Dedifferentiated amniotic fluid mesenchymal stem cell (primary cell): ENCODE data around the gene ADGRV1.
"Not testable (repeated sequence)": the region's sequence is repeated elsewhere in the genome, so short reads cannot be mapped to it uniquely, and the experiment has no call there.

Experiments used
- DNase-seq: peaks from one replicate; pipeline ENCODE4 v3.0.0-alpha.2; 2016; ENCODE audit errors: extremely low spot score

The ADGRV1 gene

DNA sequence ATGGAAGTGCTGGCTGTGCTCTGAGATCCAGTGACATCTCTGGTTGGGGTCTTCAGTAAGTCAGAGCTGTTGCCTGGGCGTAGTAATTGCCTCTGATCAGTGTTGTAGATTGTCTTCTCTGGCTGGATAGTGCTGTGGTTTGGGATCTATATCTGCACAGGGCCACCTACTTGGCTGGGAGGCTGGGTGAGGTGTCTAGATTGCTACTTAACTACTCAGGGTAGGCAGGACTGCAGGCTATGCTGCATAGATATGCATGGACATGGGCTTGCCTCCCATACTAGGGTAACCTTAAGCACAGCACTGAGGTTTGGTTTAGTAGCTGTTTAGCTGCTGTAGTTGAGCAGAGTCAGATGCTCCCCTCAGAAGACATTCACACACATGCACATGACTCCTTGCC, 181.0 kb downstream of the ADGRV1 start:
- DNase-seq: no peak

GRCh38 chr5:90740244-90740799, 181.7 kb downstream of the ADGRV1 start:
- DNase-seq: no peak

- no peak for DNase-seq
Measured at GRCh38 chr5:90741022-90741564, 182.5 kb downstream of the ADGRV1 start.

GRCh38 chr5:90746119-90746518, 187.5 kb downstream of the ADGRV1 start:
- no peak for DNase-seq

- no peak for DNase-seq
Measured at GRCh38 chr5:90747175-90747574, 188.6 kb downstream of the ADGRV1 start.

DNA sequence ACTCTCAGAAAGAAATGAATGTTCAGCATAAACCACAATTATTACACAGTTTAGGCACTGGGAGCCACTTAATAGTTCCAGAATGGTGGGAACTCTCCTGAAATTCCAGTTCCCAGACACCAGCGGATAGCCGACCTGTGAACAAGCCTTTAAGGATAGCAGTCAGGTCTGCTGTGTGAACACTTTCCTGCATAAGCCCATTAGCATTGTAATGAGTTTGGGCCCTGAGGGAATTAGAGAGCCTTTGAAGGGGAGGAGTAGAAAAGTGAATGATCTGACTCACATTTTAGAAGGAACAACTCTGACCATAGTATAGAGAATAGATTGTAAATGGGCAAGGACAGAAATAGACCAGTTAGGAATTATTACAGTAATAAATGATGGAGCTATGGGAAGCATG, 189.1 kb downstream of the ADGRV1 start:
- DNase-seq: no peak

DNA sequence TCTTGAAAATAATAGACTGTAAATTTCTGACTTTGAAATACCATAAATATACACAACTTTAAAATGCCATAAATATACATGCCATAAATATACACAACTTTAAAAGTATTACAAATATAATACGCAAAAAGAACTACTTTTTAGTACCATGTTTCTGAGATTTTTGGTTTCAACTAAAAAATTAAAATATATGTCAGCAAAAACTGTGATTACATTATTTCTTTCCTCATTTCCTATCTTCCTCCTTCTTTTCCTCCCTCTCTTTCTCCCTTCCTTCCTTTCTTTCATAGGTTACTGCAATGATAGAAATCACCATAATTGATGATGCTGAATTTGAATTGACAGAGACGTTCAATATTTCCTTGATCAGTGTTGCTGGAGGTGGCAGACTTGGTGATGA, 200.5 kb downstream of the ADGRV1 start:
- no peak for DNase-seq

DNA sequence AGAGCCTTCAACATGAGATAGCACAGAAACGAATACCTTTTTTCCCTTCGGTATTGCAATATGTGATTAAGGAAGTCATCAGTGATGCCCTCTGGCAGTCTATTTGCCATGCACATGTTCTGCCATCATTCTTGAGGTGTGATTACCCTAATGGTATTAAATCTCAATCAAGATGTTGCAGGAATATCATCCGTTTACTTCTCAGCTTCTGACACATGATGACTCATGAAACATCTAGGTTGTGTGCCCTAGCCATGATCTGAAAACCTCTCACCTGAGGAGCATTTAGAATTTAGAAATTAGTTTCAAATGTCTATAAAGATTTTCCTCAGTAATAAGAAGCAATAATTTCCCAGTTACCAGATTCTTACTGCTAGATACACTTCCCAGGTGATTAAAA, 209.1 kb downstream of the ADGRV1 start:
- DNase-seq: no peak

DNA sequence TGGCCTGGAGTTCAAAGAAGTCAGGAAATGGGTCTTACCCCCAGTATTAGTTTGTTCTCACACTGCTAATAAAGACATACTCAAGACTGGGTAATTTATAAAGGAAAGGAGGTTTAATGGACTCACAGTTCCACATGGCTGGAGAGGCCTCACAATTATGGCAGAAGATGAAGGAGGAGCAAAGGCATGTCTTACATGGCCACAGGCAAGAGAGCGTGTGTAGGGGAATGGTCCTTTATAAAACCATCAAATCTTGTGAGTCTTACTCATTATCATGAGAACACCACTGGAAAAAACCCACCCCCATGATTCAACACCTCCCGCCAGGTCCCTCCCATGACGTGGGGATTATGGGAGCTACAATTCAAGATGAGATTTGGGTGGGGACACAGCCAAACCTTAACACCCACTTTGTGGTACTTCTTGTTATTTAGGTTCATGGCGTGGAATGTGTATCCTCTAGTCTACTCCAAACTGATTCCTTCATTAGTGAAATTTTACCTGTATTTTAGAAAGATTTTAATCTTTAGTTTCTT, 211.5 kb downstream of the ADGRV1 start:
- DNase-seq: not testable (repeated sequence)

GRCh38 chr5:90777959-90778358, 219.4 kb downstream of the ADGRV1 start:
- no peak for DNase-seq

GRCh38 chr5:90783460-90784333, 225.1 kb downstream of the ADGRV1 start:
- peak; percentile 76 for DNase-seq

- DNase-seq: no peak
Measured at GRCh38 chr5:90786756-90787155, 228.2 kb downstream of the ADGRV1 start.

DNA sequence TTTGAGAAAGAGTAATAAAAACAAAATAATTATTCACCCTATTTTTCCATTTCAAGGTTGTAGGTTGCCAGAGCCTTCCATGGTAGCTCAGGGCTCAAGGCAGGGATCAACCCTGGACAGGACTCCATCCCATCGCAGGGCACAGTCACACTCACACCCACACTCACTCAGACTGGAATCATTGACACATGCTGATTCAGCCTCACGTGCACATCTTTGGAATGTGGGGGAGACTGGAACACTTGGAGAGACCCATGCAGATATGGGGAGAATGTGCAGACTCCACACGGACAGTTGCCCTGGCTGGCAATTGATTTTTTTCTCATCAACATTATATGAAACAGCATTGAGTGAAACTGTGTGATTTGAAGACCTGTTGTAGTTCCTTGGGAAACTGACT, 234.1 kb downstream of the ADGRV1 start:
- no peak for DNase-seq

- no peak for DNase-seq
Measured at GRCh38 chr5:90793183-90793582, 234.6 kb downstream of the ADGRV1 start.

- DNase-seq: not testable (repeated sequence)
Measured at GRCh38 chr5:90796919-90797318, 238.3 kb downstream of the ADGRV1 start.

DNA sequence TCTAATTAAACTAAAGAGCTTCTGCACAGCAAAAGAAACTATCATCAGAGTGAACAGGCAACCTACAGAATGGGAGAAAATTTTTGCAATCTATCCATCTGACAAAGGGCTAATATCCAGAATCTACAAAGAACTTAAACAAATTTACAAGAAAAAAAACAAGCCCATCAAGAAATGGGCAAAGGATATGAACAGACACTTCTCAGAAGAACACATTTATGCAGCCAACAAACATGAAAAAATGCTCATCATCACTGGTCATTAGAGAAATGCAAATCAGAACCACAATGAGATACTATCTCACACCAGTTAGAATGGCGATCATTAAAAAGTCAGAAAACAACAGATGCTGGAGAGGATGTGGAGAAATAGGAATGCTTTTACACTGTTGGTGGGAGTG, 241.5 kb downstream of the ADGRV1 start:
- DNase-seq: not testable (repeated sequence)

DNA sequence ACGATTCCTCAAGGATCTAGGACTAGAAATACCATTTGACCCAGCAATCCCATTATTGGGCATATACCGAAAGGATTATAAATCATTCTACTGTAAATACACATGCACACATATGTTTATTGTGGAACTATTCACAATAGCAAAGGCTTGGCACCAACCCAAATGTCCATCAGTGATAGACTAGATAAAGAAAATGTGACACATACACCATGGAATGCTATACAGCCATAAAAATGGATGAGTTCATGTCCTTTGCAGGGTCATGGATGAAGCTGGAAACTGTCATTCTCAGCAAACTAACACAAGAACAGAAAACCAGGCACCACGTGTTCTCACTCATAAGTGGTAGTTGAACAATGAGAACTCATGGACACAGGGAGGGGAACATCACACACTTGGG, 241.9 kb downstream of the ADGRV1 start:
- not testable (repeated sequence) for DNase-seq

DNA sequence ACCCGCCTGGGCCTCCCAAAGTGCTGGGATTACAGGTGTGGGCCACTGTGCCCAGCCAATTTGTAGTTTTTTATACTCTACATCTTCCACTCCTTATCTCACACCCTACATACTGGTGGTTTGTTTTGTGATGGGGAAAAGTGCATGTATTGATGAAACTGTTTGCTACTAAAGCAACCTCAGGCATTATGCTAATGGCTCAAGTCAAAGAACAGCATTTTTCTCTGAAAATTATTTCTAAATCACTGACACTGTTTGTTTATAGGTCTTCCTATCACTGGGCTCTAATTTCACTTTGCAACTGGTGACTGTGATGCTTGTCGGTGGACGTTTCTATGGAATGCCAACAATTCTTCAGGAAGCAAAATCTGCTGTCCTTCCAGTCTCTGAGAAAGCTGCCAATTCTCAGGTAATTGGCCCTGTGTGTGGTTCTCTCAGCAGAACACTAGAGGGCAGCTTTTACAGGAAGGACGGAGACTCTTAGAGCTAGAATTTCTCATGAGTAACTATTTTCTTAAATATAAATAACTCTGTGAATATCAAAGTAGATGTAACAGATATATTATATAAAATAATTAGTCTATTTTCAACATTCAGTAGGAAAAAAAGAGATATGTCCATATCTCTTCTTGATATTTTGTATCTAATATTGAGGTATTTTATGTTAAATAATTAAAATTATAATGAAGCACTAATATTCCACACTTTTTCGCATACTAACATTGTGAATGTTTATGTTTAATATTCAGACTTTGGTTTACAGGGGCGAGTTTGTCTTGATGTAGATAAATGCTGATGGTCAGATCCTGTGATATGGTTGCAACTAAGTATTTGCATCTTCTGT, 244.1 kb downstream of the ADGRV1 start:
- DNase-seq: peak; percentile 33

DNA sequence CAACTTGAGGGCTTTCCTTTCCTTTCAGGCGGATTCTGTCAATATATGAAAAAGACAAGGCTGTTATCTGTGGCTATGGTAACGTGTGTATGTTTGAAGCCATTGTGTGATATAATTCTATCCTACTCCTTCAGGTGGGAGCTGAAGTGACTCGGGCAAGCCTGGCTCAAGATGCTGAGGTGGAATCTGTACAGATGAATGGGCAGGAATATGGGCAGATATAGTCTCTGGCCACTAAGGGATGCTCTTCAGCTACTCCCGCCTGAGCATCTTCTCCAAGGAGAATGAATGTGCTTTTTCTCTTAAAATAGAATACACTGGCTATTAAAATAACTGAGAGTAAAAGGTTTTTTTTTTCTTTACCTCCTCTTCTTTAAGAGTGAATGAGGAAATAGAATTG, 244.8 kb downstream of the ADGRV1 start:
- no peak for DNase-seq

DNA sequence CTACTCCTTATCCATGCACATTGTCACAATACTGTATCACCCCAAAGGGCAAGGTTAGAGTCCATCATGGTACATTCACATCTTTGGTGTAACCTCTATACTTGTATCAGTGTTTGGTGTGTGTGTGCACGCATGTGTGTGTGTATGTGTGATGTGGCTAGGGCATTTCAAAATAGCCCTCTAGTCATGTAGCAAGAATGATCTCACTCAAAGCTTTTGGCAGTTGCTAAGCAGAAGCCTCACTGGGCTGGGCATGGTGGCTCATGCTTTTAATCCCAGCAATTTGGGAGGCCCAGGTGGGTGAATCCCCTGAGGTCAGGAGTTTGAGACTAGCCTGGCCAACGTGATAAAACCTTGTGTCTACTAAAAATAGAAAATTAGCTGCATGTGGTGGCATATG, 245.3 kb downstream of the ADGRV1 start:
- no peak for DNase-seq

DNA sequence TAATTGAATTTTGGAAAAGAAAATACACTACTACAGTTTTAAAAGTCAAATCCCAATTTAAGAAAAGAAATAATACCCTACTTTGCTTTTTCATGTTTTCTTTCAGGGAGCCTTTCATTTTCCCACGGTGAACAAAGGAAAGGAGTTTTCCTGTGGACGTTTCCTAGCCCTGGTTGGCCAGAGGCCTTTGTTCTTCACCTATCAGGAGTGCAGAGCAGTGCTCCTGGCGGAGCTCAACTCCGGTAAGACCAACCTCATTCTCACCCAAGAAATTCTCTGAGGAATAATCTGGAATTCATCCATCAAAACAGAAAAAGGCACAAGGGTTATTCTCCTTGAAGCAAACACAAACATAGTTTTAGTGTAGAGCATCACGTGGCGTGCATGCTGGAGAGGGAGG, 248.9 kb downstream of the ADGRV1 start:
- DNase-seq: no peak
